H9 (cell line): ENCODE measurements around the gene CDH18. TPM values are rescaled to one million over a fixed set of nuclear protein-coding genes. Genes with fewer than 3 reads are reported as not detected.

ENCODE experiments used
- DNase-seq: peaks from one replicate; pipeline ENCODE4 v3.0.0-alpha.2; 2017
- H2AFZ ChIP-seq: one replicate; pipeline ENCODE4 v1.6.1; 2013; ENCODE audit warnings: mild to moderate bottlenecking, low read length, control low read depth, moderate library complexity
- H2AK5ac ChIP-seq: 2 replicates; pipeline ENCODE4 v1.6.1; 2013; ENCODE audit warnings: low read length, control low read depth, mixed read lengths; ENCODE audit not compliant: insufficient read length
- H2BK120ac ChIP-seq: one replicate; pipeline ENCODE4 v1.6.1; 2013; ENCODE audit warnings: low read depth, mild to moderate bottlenecking, low read length, control low read depth, inconsistent platforms; ENCODE audit not compliant: poor library complexity, severe bottlenecking
- H2BK12ac ChIP-seq: 2 replicates; pipeline ENCODE4 v1.6.1; 2013; ENCODE audit warnings: low read length, control low read depth, mixed read lengths, low read depth; ENCODE audit not compliant: insufficient read length
- H2BK15ac ChIP-seq: 2 replicates; pipeline ENCODE4 v1.6.1; 2013; ENCODE audit warnings: low read depth, low read length, control low read depth
- H2BK20ac ChIP-seq: one replicate; pipeline ENCODE4 v1.6.1; 2013; ENCODE audit warnings: low read depth, mild to moderate bottlenecking, low read length, control low read depth, inconsistent platforms; ENCODE audit not compliant: poor library complexity, severe bottlenecking
- H2BK5ac ChIP-seq: 2 replicates; pipeline ENCODE4 v1.6.1; 2013; ENCODE audit warnings: low read length, control low read depth, mixed read lengths; ENCODE audit not compliant: insufficient read length
- H3K14ac ChIP-seq: 2 replicates; pipeline ENCODE4 v1.6.1; 2013; ENCODE audit warnings: low read length, control low read depth; ENCODE audit not compliant: insufficient read depth
- H3K18ac ChIP-seq: 2 replicates; pipeline ENCODE4 v1.6.1; 2013; ENCODE audit warnings: low read depth, mild to moderate bottlenecking, mixed read lengths, low read length, control low read depth; ENCODE audit not compliant: insufficient read length
- H3K23ac ChIP-seq: 2 replicates; pipeline ENCODE4 v1.6.1; 2013; ENCODE audit warnings: low read length, control low read depth, mixed read lengths, low read depth; ENCODE audit not compliant: insufficient read length
- H3K23me2 ChIP-seq: 2 replicates; pipeline ENCODE4 v1.6.1; 2013; ENCODE audit warnings: low read depth, mild to moderate bottlenecking, mixed read lengths, low read length, control low read depth; ENCODE audit not compliant: insufficient read length, poor library complexity, severe bottlenecking
- H3K27ac ChIP-seq: 2 replicates; pipeline ENCODE4 v1.5.1; 2013; ENCODE audit warnings: low read length, control low read depth, mixed read lengths, low read depth; ENCODE audit not compliant: insufficient read length
- H3K27me3 ChIP-seq: 2 replicates; pipeline ENCODE4 v1.6.1; 2013; ENCODE audit warnings: low read length, control low read depth, inconsistent platforms; ENCODE audit not compliant: insufficient read depth
- H3K4ac ChIP-seq: 2 replicates; pipeline ENCODE4 v1.6.1; 2013; ENCODE audit warnings: low read depth, mild to moderate bottlenecking, control low read depth, inconsistent platforms, low read length, moderate library complexity
- H3K4me1 ChIP-seq: 2 replicates; pipeline ENCODE4 v1.6.1; 2013; ENCODE audit warnings: low read length, control low read depth, inconsistent platforms; ENCODE audit not compliant: insufficient read depth
- H3K4me2 ChIP-seq: 2 replicates; pipeline ENCODE4 v1.6.1; 2013; ENCODE audit warnings: low read length, control low read depth, mixed read lengths; ENCODE audit not compliant: insufficient read length, insufficient read depth
- H3K56ac ChIP-seq: 2 replicates; pipeline ENCODE4 v1.6.1; 2013; ENCODE audit warnings: low read depth, mild to moderate bottlenecking, mixed read lengths, low read length, control low read depth; ENCODE audit not compliant: insufficient read length
- H3K79me1 ChIP-seq: 2 replicates; pipeline ENCODE4 v1.6.1; 2013; ENCODE audit warnings: low read depth, mild to moderate bottlenecking, moderate library complexity, low read length, control low read depth, inconsistent platforms; ENCODE audit not compliant: insufficient read depth, poor library complexity, severe bottlenecking
- H3K79me2 ChIP-seq: 2 replicates; pipeline ENCODE4 v1.6.1; 2013; ENCODE audit warnings: low read length, control low read depth, inconsistent platforms; ENCODE audit not compliant: insufficient read depth
- H3K9ac ChIP-seq: 2 replicates; pipeline ENCODE4 v1.6.1; 2013; ENCODE audit warnings: low read length, control low read depth, mixed read lengths; ENCODE audit not compliant: insufficient read length; ENCODE audit errors: extremely low read depth
- H3K9me3 ChIP-seq: one replicate; pipeline ENCODE4 v1.6.1; 2013; ENCODE audit warnings: low read depth, low read length, inconsistent platforms; ENCODE audit not compliant: control insufficient read depth
- H3T11ph ChIP-seq: one replicate; pipeline ENCODE4 v1.6.1; 2013; ENCODE audit warnings: mild to moderate bottlenecking, low read length, control low read depth, inconsistent platforms
- H4K20me1 ChIP-seq: one replicate; pipeline ENCODE4 v1.6.1; 2013; ENCODE audit not compliant: control insufficient read depth, insufficient read length, insufficient read depth
- H4K5ac ChIP-seq: 2 replicates; pipeline ENCODE4 v1.6.1; 2013; ENCODE audit warnings: low read depth, mild to moderate bottlenecking, mixed read lengths, low read length, control low read depth; ENCODE audit not compliant: insufficient read length
- H4K8ac ChIP-seq: replicated peaks from 2 replicates; pipeline ENCODE4 v1.6.1; 2013; ENCODE audit warnings: low read length, control low read depth, mixed read lengths, low read depth; ENCODE audit not compliant: insufficient read length
- H4K91ac ChIP-seq: 2 replicates; pipeline ENCODE4 v1.6.1; 2013; ENCODE audit warnings: low read depth, mild to moderate bottlenecking, moderate library complexity, mixed read lengths, low read length, control low read depth; ENCODE audit not compliant: insufficient read length
- H3K27ac Mint-ChIP-seq, 3 experiments: 2 replicates in 2 of 3; 3 replicates in 1 of 3; pipeline ENCODE4 v1.8.0; 2020 to 2021; ENCODE audit warnings: mixed read lengths in 3 of 3, mild to moderate bottlenecking in 1 of 3, moderate library complexity in 1 of 3
- H3K27me3 Mint-ChIP-seq: 2 replicates; pipeline ENCODE4 v1.8.0; 2021; ENCODE audit warnings: low read depth, mild to moderate bottlenecking, moderate library complexity, mixed read lengths
- H3K36me3 Mint-ChIP-seq, 3 experiments: 2 replicates in 2 of 3; 3 replicates in 1 of 3; pipeline ENCODE4 v1.8.0; 2020 to 2021; ENCODE audit warnings: low read depth in 3 of 3, mixed read lengths in 3 of 3; ENCODE audit not compliant: insufficient read depth in 1 of 3
- H3K4me1 Mint-ChIP-seq, 2 experiments: 2 replicates each; pipeline ENCODE4 v1.8.0; 2020; ENCODE audit warnings: mixed read lengths in 2 of 2
- H3K4me3 Mint-ChIP-seq, 2 experiments: 2 replicates in 1 of 2; 3 replicates in 1 of 2; pipeline ENCODE4 v1.8.0; 2020 to 2021; ENCODE audit warnings: mild to moderate bottlenecking in 2 of 2, mixed read lengths in 2 of 2, moderate library complexity in 1 of 2
- H3K9me3 Mint-ChIP-seq, 2 experiments: 2 replicates in 1 of 2; 3 replicates in 1 of 2; pipeline ENCODE4 v1.8.0; 2020; ENCODE audit warnings: mild to moderate bottlenecking in 2 of 2, mixed read lengths in 2 of 2, moderate library complexity in 1 of 2
- CTCF ChIP-seq: fragments of 200-600 bp; sonication (generic); conservative IDR thresholded peaks from 3 replicates; pipeline ENCODE4 v1.8.0; 2021; ENCODE audit warnings: antibody characterized with exemption, mild to moderate bottlenecking
- WGBS: extraction: QIAGEN DNeasy Blood & Tissue Kit; methylation state at CpG from one replicate; pipeline ENCODE4 v1.1.7; 2013; ENCODE audit warnings: missing lambda C conversion rate, low lambda C conversion rate, mixed read lengths; ENCODE audit not compliant: insufficient read length; ENCODE audit errors: extremely low coverage; 5-methylcytosine and 5-hydroxymethylcytosine counted together
- total RNA-seq: library from RNA; stranded (reverse); gene quantifications from 2 replicates; pipeline ENCODE4 v1.2.1, GENCODE V29; 2021

CDH18 gene
- total RNA-seq, 1 experiment from 2014 or later, result not detected

DNA sequence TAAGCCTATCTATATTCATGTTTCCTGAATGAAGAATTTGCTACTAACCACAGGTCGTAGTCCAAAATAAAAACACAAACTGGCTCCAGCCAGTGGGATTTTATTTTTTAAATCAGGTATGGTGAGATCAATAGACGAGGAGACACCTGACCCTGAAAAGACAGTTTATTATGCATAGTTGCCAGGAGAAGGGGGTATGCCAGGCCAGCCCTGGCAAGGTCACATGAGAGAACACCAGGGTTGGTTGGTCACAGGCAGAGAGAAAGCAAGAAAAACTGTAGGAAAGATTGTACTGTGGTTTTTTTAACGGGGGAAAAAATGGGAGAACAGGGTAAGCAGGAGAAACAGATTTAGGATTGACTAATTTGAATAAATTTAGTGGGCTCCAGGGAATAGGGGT is 125.3 kb downstream of the CDH18 start:
- Histone ChIP-seq H4K5ac (no peak overlapping the region), H2BK20ac (no peak overlapping the region), H3K79me1 (no peaks in the 10 kb centered on the region), H3T11ph (no peak overlapping the region), H3K14ac (no peak overlapping the region), H3K27me3 (no peaks in the 10 kb centered on the region), H2BK120ac (no peak overlapping the region), H2BK5ac (no peak overlapping the region), H3K9me3 (no peaks in the 10 kb centered on the region), H2BK12ac (no peak overlapping the region), H4K91ac (no peak overlapping the region), H3K4me2 (no peak overlapping the region), H3K79me2 (no peaks in the 10 kb centered on the region), H2AK5ac (no peak overlapping the region), H2AFZ (no peak overlapping the region), H3K56ac (no peak overlapping the region), H3K9ac (no peak overlapping the region), H3K27ac (no peak overlapping the region), H3K18ac (no peak overlapping the region), H4K8ac (no peak overlapping the region), H3K23ac (no peak overlapping the region), H3K4me1 (no peaks in the 10 kb centered on the region; the same call in 1 of the 2 replicates), H3K23me2 (no peaks in the 10 kb centered on the region), H4K20me1 (no peaks in the 10 kb centered on the region), H3K4ac (no peak overlapping the region), H2BK15ac (no peak overlapping the region)
- peak overlapping the region in 1 of 3 experiments; percentile 6; a peak in 1 of 7 replicates for H3K27ac Mint-ChIP-seq
- peaks cover 2 to 3% of the 10 kb centered on the region in 2 experiments; a peak in 3 of 5 replicates for H3K9me3 Mint-ChIP-seq
- no peak overlapping the region for H3K4me3 Mint-ChIP-seq
- no peak for TF ChIP-seq CTCF
- no CpG with 5 or more reads among the region's 3 CpGs for WGBS
- H3K4me1 Mint-ChIP-seq, result peaks cover 33 to 36% of the 10 kb centered on the region in 2 experiments
- no peaks in the 10 kb centered on the region for H3K27me3 Mint-ChIP-seq
- H3K36me3 Mint-ChIP-seq, result peaks cover 2 to 14% (median 5%) of the 10 kb centered on the region in 3 experiments; a peak in 4 of 7 replicates
- no peak for DNase-seq
